Fibroblast of skin of abdomen (primary cell): ENCODE results near the gene DENND4C.
"Not testable (repeated sequence)": the region's sequence is repeated elsewhere in the genome, so short reads cannot be mapped to it uniquely, and the experiment has no call there.

Experiments
- DNase-seq: peaks from one replicate; pipeline ENCODE4 v3.0.0-alpha.2; 2013

The DENND4C gene

GRCh38 chr9:19413456-19413855 is 183.0 kb downstream of the DENND4C start:
- DNase-seq = not testable (repeated sequence)

GRCh38 chr9:19416143-19416542 is 185.7 kb downstream of the DENND4C start:
- no peak for DNase-seq

GRCh38 chr9:19420877-19421276 is 190.4 kb downstream of the DENND4C start:
- no peak for DNase-seq
